GM18505 (cell line): Measurements from ENCODE around the gene HECW1.
"Not testable (repeated sequence)": the region's sequence is repeated elsewhere in the genome, so short reads cannot be mapped to it uniquely, and the experiment has no call there.

Experiments
- ATAC-seq: cut with Tn5 transposase; IDR thresholded peaks from one replicate; pipeline ENCODE4 v1.9.1; 2021; ENCODE audit not compliant: unreplicated experiment
- POLR2A ChIP-seq: IDR thresholded peaks from 4 replicates; pipeline ENCODE4 v1.6.1; 2011; ENCODE audit warnings: borderline replicate concordance; ENCODE audit not compliant: insufficient read depth, insufficient read length; ENCODE audit errors: extremely low read depth

Gene HECW1

DNA sequence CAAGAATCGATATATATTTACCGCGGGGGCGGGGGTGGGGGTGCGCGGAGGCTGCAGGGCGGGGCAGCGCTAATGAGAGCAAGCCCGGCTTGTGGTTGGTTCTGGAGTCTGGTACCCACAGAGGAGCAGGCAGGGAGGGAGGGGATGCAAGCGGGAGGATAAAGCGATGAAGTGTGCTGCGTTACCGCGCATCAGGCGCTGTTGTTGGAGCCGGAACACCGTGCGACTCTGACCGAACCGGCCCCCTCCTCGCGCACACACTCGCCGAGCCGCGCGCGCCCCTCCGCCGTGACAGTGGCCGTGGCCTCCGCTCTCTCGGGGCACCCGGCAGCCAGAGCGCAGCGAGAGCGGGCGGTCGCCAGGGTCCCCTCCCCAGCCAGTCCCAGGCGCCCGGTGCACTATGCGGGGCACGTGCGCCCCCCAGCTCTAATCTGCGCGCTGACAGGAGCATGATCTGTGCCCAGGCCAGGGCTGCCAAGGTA, at the start of gene HECW1:
Gene HECW1 (plus strand): TSS at position 189 of the 482 bp plus-strand sequence. CDS start 131,259 bp downstream, outside the sequence.
- no peak for TF ChIP-seq POLR2A
- no peak for ATAC-seq

DNA sequence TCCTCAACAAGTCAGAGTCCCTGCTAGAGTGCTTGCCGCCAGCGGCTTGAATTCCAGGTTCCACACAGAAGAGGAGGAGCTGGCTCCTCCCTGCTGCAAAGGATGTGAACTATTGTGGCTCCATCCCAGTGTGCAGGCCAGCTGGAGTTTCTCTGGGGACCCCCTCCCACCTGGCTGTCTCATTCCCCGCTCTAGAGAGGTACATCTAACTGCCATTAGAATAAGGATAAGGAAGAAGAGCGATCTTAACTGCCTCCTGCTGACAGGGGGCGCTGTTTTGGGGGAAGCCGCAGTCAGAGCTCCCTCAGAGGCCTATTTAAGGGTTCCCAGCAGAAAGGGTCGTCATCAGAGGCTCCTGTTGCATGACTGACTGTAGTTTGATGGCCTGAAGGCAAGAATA, 40.8 kb upstream of the HECW1 start:
- no peak for TF ChIP-seq POLR2A
- no peak for ATAC-seq

DNA sequence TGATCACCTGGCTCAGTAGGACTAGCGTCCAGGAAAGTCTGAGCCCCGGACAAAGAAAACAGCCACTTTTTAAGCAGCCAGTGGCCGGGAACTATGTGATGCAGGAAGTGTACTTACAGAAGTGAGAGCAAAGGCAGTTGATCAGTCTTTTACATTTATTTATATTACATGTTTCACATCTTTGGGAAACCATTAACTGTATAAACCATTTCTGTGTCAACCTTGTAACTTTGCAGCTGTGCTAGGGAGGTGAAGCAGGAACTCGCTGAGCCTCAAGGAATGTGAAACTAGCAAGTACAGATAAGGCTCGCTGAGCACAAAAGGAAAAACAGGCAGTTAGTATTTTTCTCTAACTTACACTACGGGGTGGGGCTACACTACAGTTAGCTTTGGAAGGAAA, 39.9 kb upstream of the HECW1 start:
- no peak for ATAC-seq
- TF ChIP-seq POLR2A = no peak

DNA sequence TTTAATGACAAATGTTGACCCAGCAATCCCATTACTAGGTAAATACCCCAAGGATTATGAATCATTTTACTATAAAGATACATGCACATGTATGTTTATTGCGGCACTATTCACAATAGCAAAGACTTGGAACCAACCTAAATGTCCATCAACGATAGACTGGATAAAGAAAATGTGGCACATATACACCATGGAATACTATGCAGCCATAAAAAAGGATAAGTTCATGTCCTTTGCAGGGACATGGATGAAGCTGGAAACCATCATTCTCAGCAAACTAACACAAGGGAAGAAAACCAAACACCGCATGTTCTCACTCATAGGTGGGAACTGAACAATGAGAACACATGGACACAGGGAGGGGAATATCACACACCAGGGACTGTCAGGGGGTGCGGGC, 38.6 kb upstream of the HECW1 start:
- not testable (repeated sequence) for ATAC-seq

DNA sequence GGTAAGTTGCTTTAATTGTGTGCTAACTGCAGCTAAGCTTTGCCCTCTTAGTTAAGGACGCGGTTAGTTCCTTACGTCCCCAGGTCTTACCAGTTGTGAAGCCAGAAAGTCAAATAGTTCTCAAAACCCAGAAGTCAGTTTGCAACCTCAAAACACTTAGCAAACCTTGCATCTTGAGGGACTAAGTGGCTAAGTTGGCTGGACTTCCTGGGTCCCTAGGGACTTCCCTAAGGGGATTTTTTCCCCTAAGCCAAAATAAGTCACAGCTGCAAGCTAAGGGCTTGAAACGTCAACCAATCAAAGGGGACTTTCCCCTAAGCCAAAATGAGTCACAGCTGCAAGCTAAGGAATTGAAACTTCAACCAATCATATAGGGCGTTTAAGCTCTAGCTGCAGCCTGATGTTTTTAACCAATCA, 36.2 kb upstream of the HECW1 start:
- TF ChIP-seq POLR2A = no peak
- ATAC-seq = no peak

DNA sequence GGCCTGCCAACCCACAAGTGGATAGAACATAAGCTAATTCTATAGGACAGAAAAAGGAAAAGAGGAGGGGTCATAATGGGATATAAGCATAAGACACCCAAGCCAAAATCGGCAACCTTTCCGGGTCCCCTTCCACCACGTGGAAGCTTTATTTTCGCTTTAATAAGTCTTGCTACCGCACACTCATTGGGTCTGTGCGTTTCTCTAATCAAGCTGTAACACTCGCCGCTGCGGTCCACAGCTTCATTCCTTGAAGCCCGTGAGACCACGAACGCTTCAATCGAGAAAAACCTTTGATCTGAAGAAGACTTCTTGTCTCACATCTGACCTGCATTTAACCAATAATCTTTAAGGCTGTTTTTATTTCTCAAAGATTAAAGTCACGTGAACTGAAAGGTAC, 35.8 kb upstream of the HECW1 start:
- no peak for ATAC-seq
- no peak for TF ChIP-seq POLR2A

DNA sequence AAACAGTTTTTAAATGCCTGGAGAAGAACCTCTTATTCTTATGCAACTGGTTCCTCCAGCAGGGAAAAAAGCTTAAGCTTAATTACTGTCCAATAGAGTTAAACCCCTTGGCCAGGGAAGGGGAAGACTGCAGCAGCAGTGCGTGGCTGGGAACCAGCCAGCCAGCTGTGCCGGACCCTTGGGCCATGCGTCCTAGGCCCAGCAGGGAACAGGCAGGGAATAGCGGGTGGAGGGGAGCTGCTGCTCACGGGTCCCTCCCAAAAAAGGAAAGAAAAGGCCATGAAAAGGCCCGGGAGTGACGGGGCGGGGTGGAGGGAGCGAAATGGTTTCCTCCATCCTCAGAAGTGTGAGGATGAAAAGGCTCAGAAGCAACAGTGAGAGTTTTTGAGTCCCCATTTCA, 35.2 kb upstream of the HECW1 start:
- no peak for ATAC-seq
- no peak for TF ChIP-seq POLR2A

DNA sequence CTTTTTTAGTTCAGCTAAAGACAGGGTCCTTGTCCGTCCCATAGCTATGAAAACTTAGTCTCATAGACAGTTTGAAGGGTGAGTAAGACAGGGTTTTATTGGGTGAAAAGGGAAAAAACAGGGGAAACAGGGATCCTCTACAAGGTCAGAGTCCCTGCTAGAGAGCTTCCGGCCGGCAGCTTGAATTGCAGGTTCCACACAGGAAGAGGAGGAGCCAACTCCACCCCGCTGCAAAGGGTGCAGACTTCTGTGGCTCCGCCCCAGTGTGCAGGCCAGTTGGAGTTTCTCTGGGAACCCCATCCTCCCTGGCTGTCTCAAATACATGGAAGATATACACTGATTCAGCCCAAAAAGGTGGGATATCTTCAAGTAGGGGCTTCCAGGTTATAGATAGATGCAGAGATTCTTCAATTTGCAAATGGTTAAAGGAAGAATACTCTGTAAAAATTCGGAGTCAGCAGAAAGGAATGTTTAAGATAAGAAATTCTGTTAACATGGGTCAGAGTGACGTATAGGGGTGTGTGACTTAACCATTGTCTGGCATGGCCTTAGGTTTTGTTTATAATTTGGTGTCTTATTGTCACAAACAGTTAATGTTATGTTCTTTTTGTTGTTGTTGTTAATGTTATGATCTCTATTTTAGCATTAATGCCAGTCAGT, 34.6 kb upstream of the HECW1 start:
- ATAC-seq = no peak
- TF ChIP-seq POLR2A = no peak

DNA sequence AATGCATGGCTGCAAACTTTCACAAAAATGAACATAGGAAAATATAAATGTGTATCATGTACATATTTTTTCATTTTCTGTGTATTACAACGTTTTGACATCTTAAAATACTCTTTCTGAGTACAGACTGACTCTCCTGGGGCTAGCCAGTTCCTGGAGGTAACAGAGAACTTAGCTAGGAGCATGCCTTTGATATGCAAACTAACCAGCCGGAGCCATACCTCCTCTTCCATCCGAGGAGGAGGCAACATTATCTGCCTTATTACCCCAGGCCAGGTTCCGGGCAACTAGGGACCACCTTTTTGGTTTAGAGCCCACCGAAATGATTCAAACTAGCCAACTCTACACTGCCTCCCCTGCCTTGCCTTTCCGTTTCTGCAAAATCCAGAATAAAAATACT, 33.7 kb upstream of the HECW1 start:
- no peak for ATAC-seq
- no peak for TF ChIP-seq POLR2A

DNA sequence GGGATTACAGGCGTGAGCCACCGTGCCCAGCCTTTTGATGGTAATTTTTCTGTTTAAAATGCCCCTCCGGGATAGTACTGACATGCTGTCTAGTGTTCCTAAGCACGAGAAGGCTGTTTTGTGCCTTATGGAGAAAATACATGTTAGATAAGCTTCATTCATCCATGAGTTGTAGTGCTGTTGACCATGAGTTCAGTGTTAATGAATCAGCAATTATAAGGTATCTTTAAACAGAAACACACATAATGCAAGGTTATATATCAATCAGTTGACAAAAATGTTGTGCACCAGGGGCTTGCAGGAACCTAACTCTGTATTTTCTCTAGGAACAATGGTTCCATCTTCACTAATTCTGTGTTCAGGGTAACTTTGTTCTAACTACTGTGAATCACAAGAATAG, 30.8 kb upstream of the HECW1 start:
- no peak for ATAC-seq
- TF ChIP-seq POLR2A = no peak

DNA sequence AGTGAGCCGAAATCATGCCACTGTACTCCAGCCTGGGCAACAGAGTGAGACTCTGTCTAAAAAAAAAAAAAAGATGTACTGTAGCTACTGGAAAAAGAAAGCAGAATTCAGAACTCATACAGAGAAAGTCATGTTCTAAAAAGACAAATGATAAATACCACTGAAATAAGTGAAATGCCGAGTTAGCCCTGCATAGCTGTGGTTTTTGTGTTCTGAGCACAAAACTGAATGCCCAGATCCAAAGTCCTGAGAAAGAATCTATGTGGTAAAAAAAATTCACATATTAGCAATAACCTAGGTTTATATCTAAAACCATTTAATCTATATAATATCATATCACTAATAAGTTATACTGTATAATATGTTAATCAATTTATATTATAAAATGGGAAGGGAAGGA, 29.3 kb upstream of the HECW1 start:
- ATAC-seq = no peak
- TF ChIP-seq POLR2A = no peak

DNA sequence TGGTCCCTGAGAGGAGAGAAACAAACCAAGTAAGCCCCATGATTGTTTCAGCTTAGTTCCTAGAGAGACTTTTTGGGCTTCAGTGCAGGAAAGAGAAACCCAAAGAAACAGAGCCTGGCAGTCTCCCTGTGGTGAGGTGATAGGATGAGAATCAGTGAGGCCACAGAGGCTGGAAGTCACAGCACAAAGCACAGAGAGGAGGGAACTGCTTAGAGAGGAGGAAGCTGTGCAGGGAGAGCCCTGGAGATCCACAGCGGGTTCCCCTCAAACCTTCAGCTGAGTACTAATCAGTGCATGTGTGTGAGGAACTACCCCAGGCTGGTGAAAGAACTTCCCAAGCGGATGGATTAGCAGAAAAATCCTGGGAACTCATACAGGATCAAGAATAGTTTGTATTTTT, 27.4 kb upstream of the HECW1 start:
- no peak for TF ChIP-seq POLR2A
- ATAC-seq = no peak

DNA sequence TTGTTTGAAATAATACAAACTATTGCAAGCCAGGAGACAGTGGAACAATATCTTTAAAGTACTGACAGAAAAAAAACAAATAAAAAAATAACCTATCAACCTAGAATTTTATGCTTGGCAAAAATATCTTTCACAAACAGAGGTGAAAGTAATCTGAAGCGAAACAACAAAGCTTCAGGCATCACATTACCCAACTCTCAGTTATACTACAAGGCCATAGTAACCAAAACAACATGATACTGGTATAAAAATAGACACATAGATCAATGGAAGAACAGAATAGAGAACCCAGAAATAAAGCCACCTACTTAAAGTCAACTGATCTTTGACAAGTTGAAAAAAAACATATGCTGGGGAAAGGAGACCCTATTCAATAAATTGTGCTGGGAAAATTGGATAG, 26.5 kb upstream of the HECW1 start:
- TF ChIP-seq POLR2A = no peak
- no peak for ATAC-seq

DNA sequence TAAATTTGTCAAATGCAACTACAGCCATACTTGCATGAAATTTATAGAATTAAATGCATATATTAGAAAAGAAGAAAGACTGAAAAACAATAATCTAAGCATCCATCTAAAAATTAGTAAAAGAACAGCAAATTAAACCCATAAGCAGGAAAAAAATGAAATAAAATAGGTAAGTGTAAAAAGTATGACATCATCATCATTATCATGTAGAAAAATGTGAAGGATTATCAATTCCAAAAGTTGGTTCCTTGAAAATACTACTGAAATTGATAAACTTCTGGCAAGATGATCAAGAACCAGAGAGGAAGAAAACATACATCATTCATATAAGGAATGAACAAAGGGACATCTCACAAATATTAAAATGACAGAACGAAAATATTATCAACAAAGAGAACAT, 19.6 kb upstream of the HECW1 start:
- TF ChIP-seq POLR2A = no peak
- no peak for ATAC-seq

DNA sequence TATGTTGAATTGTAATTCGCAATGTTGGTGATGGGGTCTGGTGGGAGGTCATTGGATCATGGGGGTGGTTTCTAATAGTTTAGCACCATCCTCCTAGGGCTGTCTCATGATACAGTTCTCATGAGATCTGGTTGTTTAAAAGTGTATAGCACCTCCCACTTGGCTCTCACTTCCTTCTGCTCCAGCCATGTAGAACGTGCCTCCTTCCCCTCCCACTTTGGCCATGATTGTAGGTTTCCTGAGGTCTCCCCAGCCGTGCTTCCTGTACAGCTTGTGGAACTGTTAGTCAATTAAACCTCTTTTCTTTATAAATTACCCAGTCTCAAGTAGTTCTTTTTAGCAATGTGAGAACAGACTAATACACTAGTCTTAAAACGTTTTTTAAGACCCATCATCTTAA, 15.6 kb upstream of the HECW1 start:
- TF ChIP-seq POLR2A = no peak
- ATAC-seq = no peak
